Measurements from ENCODE around the gene TNN.

The TNN gene

GRCh38 chr1:175178056-175178455 is 110.4 kb downstream of the TNN start:
- DNase-seq (ENCODE audit: low read depth), result no peak
- no peak for TF ChIP-seq CTCF (conservative IDR thresholded peaks at IDR 0.05; ENCODE audit: control insufficient read depth, insufficient read depth, low read depth, low read length)
- no peak overlapping the region for H3K4me3 ChIP-seq (ENCODE audit: control insufficient read depth, low read depth, low read length)

DNA sequence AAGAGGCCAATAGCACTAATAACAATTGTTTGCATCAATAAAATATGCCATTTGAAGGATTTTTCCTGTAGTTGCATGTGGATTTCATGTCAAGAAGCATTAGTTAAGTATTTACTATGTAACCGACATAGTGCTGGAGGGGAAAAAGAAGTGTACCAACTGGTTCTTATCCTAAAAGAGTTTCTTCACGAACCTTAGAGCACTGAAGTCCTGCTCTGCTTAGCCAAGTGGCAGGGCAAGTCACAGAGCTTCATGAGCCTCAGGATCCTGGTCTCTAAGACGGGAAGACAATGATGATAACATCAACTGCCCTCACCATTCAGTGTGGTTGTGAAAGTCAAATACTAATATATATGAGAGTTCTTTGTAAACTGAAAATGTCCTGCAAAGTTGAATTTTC is 110.8 kb downstream of the TNN start:
- H3K4me3 ChIP-seq (ENCODE audit: control insufficient read depth, low read depth, low read length), result no peak overlapping the region
- TF ChIP-seq CTCF (conservative IDR thresholded peaks at IDR 0.05; ENCODE audit: control insufficient read depth, insufficient read depth, low read depth, low read length), result no peak
- DNase-seq (ENCODE audit: low read depth), result no peak

DNA sequence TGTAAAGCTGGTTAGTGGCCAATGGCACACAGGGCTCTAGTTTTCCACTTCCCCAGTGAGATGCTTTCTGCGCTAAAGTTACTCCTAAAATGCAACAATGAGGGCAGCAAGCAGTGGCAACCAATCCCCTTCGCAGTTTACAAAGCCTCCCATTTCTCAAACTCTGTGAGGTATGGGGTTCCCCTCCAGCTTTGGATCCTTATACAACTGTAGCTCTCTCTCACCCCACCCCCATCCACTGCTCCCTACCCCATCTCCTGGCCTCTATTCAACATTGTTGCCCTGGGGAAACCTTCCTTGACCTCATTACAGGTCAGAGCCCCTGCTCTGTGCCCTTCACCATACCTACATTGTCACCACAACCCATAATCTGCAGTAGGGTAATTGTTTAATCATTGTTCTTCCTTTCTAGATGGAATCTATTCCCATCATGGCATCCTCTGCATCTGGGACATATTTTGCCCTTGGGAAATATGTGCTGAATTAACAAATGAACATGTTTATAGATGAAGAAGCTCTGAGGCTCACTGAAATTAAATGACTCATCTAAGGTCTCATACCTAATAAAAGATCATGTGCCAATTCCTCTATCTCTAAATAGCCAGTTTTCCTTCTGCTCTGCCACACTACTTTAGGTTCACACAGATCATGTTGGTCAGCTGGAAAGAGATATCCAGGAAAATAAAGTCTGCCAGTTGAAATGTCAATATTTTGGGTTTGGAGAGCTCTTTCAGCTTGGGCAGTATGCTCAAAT is 112.4 kb downstream of the TNN start:
- TF ChIP-seq CTCF (conservative IDR thresholded peaks at IDR 0.05; ENCODE audit: control insufficient read depth, insufficient read depth, low read depth, low read length), result no peak
- DNase-seq (ENCODE audit: low read depth), result no peak
- no peak overlapping the region for H3K4me3 ChIP-seq (ENCODE audit: control insufficient read depth, low read depth, low read length)

GRCh38 chr1:175182201-175182746 is 114.6 kb downstream of the TNN start:
- no peak overlapping the region for H3K4me3 ChIP-seq (ENCODE audit: control insufficient read depth, low read depth, low read length)
- DNase-seq (ENCODE audit: low read depth), result no peak
- no peak for TF ChIP-seq CTCF (conservative IDR thresholded peaks at IDR 0.05; ENCODE audit: control insufficient read depth, insufficient read depth, low read depth, low read length)

- TF ChIP-seq CTCF (conservative IDR thresholded peaks at IDR 0.05; ENCODE audit: control insufficient read depth, insufficient read depth, low read depth, low read length), result no peak
- H3K4me3 ChIP-seq (ENCODE audit: control insufficient read depth, low read depth, low read length), result no peak overlapping the region
- no peak for DNase-seq (ENCODE audit: low read depth)
These were observed 116.0 kb downstream of the TNN start for GRCh38 chr1:175183586-175183985.

- TF ChIP-seq CTCF (conservative IDR thresholded peaks at IDR 0.05; ENCODE audit: control insufficient read depth, insufficient read depth, low read depth, low read length), result no peak
- no peak for DNase-seq (ENCODE audit: low read depth)
- no peak overlapping the region for H3K4me3 ChIP-seq (ENCODE audit: control insufficient read depth, low read depth, low read length)
These were observed 118.3 kb downstream of the TNN start for GRCh38 chr1:175185903-175186302.

Measured in fibroblast of mammary gland (primary cell).